HG02884 (cell line): ENCODE data around the gene RTN4RL2.
A peak's percentile ranks its signal among the peaks of the same experiment; 100 is the strongest.

Source experiments
- ATAC-seq: cut with Tn5 transposase; IDR thresholded peaks from one replicate; pipeline ENCODE4 v1.9.1; 2021; ENCODE audit warnings: mild to moderate bottlenecking, moderate library complexity; ENCODE audit not compliant: unreplicated experiment

Gene RTN4RL2

DNA sequence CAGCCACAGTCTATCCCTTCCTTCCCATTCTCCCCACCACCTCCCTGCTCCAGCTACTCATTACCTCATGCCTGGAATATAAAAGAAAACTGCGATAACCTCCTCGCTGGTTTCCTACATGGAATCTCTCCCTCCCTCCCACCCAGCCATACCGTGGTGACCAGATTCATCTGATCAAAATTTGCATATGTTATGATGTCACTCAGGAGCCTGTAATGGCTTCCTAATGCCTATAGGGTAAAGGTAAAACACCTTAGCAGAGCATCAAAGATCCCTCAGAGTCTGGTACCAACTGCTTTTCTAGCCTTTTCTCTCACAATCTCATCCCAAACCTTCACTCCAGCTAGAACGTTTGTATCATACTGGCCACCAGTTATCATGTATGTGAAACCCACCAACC lies 19.6 kb downstream of the RTN4RL2 start:
- no peak for ATAC-seq

DNA sequence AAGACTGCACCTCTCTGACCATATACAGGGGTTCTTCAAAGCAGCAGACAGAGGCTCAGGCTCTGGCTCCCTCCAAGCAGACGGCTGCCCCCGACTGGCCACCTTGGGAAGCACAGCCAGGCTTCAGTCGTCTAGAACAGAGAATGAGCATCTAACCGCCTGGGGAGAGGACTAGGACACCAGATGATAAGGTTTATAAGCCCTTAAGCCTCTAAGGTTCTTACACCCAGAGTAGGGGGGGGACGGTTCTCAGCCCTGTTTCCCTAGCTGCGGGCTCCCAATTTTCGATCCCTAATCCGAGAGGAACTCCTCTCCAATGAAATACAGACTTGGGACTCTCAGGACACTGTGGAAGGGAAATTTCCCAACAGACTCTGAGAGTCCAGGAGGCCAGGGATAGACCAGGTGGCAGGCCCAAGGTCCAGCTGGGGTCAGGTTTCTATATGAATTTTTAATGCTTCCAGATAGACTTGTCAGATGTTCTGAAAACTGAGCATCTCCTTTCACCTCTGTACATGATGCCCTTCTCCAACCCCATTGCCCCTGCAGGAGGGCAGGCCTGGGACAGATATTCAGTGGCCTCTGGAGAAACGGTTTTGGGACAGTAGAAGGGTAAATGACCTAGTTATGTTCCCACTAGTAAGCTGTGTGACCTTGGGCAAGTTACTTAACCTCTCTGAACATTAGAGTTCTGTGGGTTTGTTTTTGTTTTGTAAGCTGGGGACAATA lies 20.2 kb downstream of the RTN4RL2 start:
- ATAC-seq, result peak; percentile 38

DNA sequence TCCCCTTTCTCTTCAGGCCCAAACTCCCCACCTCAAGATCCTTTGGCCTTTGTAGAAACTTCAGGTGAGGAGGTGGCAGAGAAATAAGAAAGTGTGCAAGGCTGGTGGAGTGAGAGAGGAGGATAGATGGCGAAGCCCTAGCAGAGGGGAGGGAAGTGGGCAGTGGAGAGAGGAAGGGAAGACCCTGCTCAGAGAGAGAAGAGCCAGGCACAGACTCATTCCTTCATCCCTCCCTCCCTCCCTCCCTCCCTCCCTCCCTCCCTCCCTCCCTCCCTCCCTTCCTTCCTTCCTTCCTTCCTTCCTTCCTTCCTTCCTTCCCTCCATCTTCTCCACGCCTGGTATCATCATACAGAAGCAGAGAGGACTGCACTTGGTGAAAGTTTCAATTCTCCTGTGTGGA lies 21.0 kb downstream of the RTN4RL2 start:
- ATAC-seq, result no peak

DNA sequence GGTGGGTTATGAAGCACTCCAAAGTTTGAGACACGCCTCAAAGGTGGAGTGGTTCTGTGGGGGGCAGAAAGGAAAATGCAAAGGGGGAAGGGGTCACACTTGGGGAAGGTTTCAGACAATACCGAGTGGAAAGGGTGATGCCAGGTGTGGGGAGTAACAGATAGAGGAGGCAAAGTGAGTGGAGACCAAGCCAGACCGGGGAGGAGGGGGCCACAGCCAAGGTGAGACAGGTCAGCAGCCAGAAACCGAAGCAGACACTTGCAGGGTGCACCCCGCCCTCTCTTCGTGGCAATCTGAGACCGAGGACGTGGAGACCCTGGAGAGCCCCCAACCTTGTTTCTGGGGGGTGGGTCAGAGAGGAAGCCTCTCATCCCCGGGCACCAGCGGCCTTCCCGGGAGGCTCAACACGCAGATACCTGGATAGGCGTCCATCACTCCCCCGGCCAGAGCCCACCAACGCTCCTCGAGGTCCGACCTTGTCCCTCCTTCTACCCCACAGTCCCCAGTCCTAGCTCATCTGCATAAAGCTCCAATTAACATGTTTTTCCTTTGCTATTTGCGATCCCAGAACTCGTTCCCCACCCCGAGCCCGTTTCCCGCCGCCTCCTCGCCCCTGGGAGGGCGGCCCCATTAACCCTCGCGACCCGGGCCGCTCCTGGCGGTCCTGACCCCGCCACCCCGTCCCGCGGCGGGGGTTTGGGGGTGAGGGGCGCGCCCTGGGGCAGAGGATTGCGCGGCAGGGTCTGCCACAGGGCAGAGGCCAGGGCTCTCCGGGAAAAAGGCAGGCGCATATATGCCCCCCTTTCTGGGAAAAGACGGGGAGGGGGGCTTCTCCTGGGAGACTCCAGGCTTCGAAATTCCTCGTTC lies 21.8 kb downstream of the RTN4RL2 start:
- no peak for ATAC-seq

DNA sequence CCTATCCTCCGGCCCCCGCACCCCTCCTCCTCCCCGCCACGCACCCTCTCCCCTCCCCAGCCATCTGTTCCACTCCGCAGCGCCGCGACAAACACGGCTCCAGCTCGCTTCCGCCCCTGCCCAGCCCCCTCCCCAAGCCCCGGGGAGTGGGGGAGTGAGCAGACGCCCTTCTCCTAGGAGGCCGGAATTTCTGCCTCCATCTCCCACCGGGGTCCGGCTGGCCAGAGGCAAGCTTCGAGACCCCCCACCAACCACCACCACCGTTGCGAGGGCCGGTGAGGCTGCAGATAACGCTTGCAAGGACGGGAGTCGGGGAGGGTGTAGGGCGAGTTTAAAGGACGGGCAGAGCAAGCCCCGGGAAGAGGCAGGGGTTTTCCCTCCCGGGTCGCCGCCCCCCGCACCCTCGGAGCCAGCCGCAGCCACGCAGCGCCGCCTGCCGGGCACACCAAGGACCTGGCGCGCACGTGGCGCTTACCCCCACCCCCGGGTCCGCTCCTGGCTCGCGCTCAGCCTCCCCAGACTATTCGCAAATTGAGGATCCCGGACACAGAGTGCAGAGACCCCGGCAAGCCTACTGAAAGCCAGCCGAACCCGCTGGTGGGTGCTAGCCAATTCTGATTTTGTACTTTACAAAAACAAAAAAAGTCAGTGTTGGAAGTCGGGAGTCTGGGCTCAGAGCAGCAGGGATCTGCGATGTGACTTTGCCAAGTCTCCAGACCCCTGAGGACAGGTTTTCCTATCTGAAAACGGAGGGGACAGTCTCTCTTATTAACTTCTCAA lies 22.6 kb downstream of the RTN4RL2 start:
- ATAC-seq, result peak; percentile 49

DNA sequence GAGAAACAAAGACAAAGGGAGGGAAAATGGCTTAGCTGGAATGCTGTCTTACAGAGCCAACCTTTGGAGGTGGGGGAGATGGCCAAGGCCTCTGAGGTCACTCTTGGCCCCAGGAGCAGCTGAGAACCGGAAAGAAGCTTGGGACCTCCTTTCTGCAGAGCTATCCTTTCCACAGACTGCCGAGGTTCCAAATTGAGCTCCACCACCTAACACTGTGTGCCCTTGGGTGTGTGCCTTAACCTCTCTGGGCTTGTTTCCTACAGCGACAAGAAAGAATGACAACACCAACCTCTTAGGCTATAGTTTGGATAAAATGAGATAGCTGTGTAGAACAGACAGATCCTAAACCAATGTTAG lies 23.2 kb downstream of the RTN4RL2 start:
- no peak for ATAC-seq

DNA sequence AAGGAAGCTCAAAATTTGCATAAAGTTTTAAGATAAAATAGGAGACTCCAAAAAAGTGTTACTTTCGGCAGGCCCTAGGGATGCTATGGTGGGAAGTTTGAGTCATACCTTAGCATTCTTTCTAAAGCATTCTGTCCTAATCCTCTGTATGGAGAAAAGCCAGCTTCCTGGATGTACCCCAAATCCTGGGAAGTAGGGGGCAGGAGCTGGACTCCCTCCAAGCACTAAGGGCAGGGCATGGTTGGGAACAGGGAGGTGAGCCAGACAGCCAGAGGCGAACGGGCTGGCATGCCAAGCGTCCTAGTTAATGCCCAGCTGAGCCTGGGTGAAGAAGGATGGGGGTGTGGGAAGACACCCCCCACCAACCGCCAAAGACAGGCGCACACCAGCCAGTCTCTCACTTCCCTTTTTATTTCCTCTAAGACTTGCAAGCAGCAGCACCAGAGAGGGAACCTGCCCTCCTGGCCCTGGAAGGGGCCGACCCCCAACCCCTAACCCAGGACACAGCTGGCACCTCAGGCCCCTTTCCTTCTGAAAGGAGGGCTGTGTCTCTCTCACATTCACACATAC lies 23.9 kb downstream of the RTN4RL2 start:
- peak; percentile 47 for ATAC-seq

DNA sequence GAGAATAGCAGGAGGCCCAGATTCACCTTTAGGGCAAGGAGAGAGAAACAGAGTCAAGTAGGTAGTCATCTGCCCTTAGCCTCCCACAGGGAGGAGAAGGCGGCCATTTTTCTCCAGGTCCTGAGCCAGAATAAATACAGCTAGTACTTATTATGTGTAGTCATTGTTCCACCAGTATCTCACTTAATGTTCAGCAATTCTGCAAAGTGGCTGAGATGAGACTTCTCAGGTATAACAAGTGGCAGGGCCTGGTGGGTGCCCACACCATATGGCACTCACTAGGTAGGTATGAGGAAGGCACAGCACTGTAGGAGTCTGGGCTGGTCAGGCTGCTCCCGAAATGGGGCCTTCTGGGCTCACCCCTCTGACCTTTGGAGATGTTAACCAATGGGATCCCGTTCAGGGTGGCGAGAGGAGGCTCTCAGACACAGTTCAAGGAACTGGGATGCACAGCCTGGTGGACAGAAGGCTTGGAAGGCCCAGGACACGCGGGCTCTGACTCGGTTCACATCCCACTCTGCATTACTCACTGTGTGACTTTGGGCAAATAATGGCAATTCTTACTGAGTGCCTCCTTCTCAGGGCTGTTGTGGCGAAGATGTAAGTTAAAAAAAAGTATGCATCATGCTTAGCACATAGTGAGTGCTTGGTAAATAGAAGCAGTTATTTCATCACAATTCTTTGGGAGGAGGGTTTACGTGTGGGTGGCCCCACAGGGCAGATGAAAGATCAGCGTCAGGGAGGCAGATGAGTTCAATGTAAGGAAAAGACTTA lies 25.1 kb downstream of the RTN4RL2 start:
- ATAC-seq, result no peak

DNA sequence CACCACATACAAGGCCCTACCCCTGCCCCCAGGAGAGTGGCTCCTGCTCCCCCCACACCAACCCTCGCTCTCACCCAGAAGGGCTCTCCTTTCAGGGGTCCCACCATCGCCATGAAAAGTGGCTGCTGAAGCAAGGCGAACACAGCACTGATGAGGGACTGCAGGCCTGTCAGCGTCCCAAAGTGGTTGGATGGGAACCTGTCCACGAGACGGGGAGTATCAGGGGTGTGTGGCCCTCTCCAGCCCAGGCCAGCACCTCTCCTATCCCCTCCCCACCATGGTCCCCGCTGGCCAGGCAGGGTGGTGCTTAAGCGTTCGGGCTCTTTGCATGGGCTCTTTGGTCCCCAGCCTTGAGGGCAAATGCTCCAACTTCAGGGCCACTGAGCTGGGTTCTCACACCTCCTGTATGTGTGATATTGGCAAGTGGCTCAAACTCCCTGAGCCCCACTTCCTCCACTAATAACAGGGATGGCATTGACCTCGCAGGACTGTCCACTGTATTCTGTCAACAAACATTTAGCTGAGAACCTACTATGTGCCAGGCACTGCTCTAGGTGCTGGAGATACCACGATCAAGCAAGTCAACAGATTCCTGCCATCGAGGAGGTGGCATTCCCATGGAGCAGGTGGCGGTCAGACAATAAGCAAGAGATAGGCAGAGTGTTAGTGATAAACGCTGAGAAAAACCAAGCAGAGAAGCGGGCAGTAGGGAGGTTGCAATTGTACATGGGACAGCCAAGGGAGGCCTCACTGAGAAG lies 26.9 kb downstream of the RTN4RL2 start:
- no peak for ATAC-seq

DNA sequence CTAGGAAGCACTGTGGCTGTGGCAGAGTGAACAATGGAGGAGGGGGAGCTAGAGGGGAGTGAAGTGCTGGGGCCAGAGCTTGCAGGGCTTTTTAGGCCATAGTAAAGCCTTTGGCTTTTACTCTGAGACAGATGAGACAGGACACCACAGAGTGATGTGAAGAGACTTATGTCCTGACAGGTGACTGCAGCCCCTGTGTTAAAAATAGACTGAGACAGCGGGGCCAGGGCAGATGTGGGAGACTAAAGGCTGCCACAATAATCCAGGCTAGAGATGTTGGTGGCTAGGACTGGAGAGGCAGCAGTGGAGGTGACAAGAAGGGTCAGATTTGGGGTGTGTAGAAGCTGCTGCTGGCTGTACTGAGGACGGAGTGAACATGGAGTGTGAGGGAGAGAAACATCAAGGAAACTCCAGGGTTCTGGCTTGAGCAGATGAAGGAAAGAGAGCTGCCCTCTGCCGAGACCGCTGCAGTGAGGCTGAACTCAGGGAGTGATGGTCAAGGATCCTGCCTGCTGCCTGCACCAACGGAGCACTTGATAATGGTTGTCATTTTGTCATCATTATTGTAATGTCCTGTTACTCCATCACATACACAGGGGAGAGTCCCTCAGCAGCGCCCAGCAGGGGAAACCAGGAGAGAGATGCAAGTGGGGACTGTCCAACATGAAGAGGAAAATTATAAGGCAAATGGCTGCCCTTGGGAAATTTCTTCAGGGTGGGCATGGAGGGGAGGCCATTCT lies 27.8 kb downstream of the RTN4RL2 start:
- no peak for ATAC-seq

DNA sequence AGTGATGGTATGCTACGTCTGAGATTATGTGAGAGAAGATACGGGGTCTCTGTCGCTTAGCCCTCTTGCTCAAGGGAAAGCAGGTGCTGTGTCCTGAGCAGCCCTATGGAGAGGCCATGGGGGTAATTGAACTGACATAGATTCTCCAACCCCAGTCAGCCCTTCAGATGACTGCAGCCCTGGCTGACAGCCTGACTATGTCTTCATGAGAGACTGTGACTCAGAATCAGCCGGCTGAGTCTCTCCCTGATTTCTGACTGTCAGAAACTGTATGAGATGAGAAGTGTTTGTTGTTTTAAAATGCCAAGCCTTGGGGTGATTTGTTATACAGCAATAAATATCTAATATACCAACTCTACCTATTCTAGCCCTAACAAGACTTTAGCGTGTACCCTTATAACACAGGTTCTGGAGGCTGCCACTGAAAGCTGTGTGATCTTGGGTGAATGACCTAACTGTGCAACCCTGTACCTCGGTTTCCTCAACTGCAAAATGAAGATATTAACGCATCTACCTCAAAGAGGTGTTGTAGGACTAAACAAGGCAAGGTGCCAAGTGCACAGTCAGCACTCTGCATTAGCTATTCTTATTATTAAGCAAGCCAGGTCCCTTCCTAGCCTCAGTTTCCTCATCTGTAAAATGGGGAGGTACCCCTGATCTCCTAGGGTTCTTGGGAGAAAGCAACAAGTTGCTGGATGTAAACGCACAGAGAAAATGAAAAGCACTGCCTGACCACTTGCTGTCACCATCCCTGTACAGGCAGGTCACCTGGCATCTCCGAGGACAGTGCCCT lies 30.3 kb downstream of the RTN4RL2 start:
- ATAC-seq, result no peak

DNA sequence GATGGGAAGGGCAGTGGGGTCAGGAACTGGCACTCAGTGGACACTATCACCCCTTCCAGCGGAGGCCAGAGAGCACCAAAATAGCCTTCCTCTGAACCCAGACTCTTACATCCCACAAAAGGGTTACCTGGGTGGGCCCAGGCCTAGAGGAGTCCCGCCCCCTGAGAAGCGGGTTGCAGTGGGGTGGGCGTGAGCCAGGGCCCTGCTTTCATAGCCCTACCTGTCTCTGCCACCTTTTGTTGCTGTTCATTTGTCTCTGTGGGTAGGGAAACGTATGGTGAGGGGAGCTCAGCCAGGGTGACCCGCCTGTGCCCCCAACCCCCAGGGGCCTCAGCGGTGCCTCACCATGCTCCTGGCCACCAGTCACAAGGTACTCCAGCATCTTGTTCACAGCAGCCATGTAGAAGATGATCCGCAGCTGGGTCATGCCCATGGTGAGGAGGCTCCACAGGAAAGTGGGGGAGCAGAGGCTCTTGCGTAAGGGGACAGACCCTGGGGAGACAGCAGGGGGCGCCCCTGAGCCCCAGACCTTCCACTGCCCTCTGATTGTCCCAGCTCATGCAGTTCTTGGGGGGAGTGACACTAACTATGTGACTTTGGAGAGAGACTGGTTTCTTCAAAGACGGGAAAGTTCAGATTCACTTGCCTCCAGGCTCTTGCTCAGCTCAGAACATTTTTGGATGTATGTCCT lies 31.2 kb downstream of the RTN4RL2 start:
- no peak for ATAC-seq

DNA sequence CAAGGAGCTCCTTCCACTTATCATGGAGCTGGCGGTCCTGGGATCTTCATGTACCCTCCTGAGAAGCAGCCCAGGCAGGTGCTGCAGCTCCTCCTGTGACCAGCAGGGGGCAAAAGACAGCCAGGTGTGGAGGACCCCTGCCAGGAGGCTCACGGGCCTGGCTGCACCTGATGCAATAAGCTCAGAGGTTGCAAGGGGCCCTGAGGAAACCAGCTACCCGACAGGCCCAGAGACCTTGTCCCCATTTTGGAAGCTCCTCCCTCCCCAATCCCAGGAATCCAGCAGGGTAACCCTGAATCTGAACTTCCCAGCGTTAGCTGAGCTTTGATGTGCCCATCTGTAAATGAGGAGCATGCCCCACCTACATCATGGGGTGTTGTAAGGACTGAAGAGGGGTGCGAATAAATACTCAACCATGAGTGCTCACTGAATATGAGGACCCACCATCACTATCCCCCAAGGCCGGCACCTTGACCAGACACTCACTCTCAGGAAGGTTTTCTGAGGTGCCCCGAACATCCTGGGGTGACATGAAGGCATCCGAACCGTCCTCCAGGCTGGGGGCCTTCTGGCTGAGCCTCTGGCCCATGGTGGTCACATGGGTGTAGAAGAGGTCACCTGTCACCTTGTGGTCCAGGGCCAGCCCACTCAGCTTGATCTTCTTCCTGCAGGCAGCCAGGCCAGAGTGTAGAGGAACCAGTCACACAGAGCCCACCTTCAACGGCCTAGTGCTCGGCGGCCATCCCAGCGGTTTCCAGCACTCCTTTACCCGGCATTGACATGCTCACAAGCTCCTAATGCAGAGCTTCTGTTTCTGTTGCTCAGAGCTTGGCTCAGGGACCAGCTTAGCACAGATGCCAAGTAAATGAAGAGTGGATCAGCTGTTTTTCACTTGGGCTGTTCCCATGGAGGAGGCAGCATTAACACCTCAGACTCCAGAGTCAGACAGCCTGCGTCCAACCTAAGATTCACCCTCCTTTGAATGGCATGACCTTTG lies 33.5 kb downstream of the RTN4RL2 start:
- ATAC-seq, result peak; percentile 77

DNA sequence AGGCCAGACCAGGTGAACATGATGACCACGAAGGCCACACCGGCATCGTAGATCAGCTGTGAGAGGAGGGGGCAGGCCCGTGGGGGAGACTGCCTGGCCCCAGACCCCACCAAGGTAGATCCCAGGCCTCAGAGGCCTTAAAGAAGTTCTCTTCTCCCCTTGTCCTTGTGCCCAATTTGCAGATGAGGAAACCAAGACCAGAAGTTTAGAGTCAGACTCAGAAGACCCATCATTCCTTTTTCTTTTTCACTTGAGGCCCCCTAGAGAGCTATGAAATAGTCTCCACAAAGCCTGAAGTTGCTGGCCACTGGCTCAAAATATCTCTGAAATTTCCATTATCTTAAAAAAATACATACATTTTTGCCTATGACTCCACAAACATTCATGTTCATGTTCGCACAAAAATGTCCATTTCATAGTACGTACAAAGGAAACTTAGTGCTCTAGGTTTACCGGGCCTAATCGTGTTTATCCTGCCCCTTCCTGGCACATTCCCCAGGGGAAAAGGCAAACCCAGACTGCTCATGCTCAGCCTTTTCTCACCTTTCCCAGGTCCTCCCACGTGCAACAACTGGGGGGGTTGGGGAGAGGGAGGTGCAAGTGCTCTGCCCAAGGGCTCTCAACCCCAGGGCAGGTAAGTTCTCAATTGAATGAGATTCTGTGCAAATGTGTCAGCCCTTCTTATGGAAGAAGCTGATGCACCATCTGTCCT lies 35.9 kb downstream of the RTN4RL2 start:
- ATAC-seq, result no peak

DNA sequence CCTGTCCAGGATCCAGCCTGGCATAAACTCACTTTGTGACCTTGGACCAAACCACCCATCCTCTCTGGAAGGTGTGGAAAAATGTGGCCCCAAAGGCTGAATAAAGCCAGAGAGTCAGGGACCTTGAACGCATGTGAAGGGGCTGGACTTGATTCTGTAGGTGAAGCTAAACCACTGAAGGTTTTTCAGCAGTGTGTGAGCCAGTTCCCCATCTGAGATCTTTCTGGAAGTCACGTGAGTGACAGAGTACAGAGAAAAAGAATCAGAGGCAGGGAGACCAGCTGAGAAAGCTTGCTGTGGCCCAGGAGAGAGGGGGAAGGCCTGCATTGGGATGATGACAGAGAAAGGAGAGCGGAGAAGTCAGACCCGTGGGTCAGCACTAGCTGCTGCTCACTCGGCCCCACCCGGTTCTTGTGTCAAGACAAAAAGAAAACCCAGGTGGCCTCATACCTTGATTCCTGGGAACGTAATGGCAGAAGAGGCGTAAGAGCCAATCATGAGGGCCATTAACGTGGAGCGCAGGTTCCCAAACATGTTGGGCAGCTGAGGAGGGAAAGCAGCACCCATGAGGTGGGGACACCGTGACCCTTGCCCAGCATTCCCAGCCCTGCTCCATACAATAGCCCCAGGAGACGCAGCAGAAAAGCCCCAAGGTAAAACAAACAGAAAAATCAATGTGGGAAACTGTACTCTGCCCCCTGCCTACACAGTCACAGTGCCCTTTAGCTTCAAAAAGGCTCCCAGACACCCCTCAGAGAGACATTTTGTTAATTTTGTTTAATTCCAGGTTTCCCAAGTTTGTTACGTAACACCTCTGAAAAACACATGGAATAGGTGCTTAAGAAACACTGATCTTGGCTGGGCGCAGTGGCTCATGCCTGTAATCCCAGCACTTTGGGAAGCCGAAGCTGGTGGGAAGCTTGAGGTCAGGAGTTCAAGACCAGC lies 37.2 kb downstream of the RTN4RL2 start:
- no peak for ATAC-seq
